NCI-H2029 treated with DMSO at 0.1 percent for 48 hours (cell line): Measurements from ENCODE around the gene CLK4.

Experiments used
- DNase-seq: peaks from one replicate; lab custom pipeline; 2025; lab: John Stamatoyannopoulos, UW

Gene CLK4

GRCh38 chr5:178626484-178627258 is at the start of gene CLK4:
Gene CLK4, minus strand, starts transcription at chr5:178627050. Its CDS starts 3,634 bp downstream, at chr5:178623416.
- peak; percentile 63 for DNase-seq

GRCh38 chr5:178675922-178676321 is 49.1 kb upstream of the CLK4 start:
- DNase-seq = no peak

GRCh38 chr5:178674334-178674733 is 47.5 kb upstream of the CLK4 start:
- no peak for DNase-seq

- no peak for DNase-seq
Observed at GRCh38 chr5:178673801-178674295, 47.0 kb upstream of the CLK4 start.

GRCh38 chr5:178672630-178673029 is 45.8 kb upstream of the CLK4 start:
- DNase-seq = no peak

- no peak for DNase-seq
Observed at GRCh38 chr5:178671602-178672144, 44.8 kb upstream of the CLK4 start.

GRCh38 chr5:178670351-178670885 is 43.6 kb upstream of the CLK4 start:
- no peak for DNase-seq

- DNase-seq = no peak
Observed at GRCh38 chr5:178668579-178668978, 41.7 kb upstream of the CLK4 start.

- no peak for DNase-seq
Observed at GRCh38 chr5:178667688-178668087, 40.8 kb upstream of the CLK4 start.

- DNase-seq = no peak
Observed at GRCh38 chr5:178667101-178667500, 40.3 kb upstream of the CLK4 start.

- DNase-seq = no peak
Observed at GRCh38 chr5:178664141-178664540, 37.3 kb upstream of the CLK4 start.

GRCh38 chr5:178662541-178662860 is 35.7 kb upstream of the CLK4 start:
- DNase-seq = no peak

GRCh38 chr5:178661836-178662540 is 35.1 kb upstream of the CLK4 start:
- no peak for DNase-seq

- DNase-seq = no peak
Observed at GRCh38 chr5:178651046-178651810, 24.4 kb upstream of the CLK4 start.

- no peak for DNase-seq
Observed at GRCh38 chr5:178650214-178650613, 23.4 kb upstream of the CLK4 start.

- no peak for DNase-seq
Observed at GRCh38 chr5:178649580-178649979, 22.7 kb upstream of the CLK4 start.

- DNase-seq = no peak
Observed at GRCh38 chr5:178644826-178645545, 18.1 kb upstream of the CLK4 start.

GRCh38 chr5:178642351-178642909 is 15.6 kb upstream of the CLK4 start:
- DNase-seq = no peak

- no peak for DNase-seq
Observed at GRCh38 chr5:178641711-178642110, 14.9 kb upstream of the CLK4 start.

GRCh38 chr5:178640331-178641045 is 13.6 kb upstream of the CLK4 start:
- DNase-seq = no peak
